Heart right ventricle (tissue), 16 donors: ENCODE measurements around the gene SHC1. TPM values are rescaled to one million over a fixed set of nuclear protein-coding genes. Genes with fewer than 3 reads are reported as not detected.

Experiments used
- ATAC-seq, 8 donors: fragments of 200-7000 bp; cut with Tn5 transposase; one replicate each; pipeline ENCODE4 v1.9.1; 2020; ENCODE audit warnings: mild to moderate bottlenecking in 8 of 8, moderate library complexity in 8 of 8, moderate number of reproducible peaks in 1 of 8
- DNase-seq, 2 donors: peaks; one replicate each; pipeline ENCODE4 v3.0.0-alpha.2; 2020
- H3K27ac ChIP-seq, 10 donors: fragments of 200-600 bp; sonication (generic) in 2 of 10; one replicate each; pipeline versions ENCODE4 v1.5.0 to v1.8.0; 2020 to 2022; ENCODE audit warnings: mild to moderate bottlenecking in 3 of 10
- H3K27me3 ChIP-seq, 7 donors: fragments of 200-600 bp; one replicate each; pipeline ENCODE4 v1.8.0; 2021 to 2022; ENCODE audit warnings: mild to moderate bottlenecking in 2 of 7
- H3K36me3 ChIP-seq, 9 donors: fragments of 200-600 bp; sonication (generic) in 1 of 9; one replicate each; pipeline versions ENCODE4 v1.5.0 to v1.8.0; 2020 to 2022; ENCODE audit warnings: mild to moderate bottlenecking in 2 of 9
- H3K4me1 ChIP-seq, 9 donors: fragments of 200-600 bp; sonication (generic) in 1 of 9; one replicate each; pipeline versions ENCODE4 v1.5.0 to v1.8.0; 2020 to 2022; ENCODE audit warnings: mild to moderate bottlenecking in 4 of 9
- H3K4me3 ChIP-seq, 10 donors: fragments of 200-600 bp; sonication (generic) in 2 of 10; one replicate each; pipeline versions ENCODE4 v1.5.0 to v1.8.0; 2020 to 2022; ENCODE audit warnings: mild to moderate bottlenecking in 7 of 10, moderate library complexity in 2 of 10
- H3K9me3 ChIP-seq, 11 donors: fragments of 200-600 bp in 10 of 11; sonication (generic) in 2 of 11; one replicate each; pipeline versions ENCODE4 v1.5.0 to v1.8.0; 2013 to 2022; ENCODE audit warnings: mild to moderate bottlenecking in 2 of 11, control low read depth in 1 of 11, moderate library complexity in 1 of 11
- WGBS, 2 donors: extraction: QIAGEN DNeasy Blood & Tissue Kit; methylation state at CpG; one replicate each; pipeline ENCODE4 v1.1.7; 2013; ENCODE audit warnings: inconsistent platforms in 1 of 2; 5-methylcytosine and 5-hydroxymethylcytosine counted together
- intact Hi-C, 10 donors: fragments of 100-400 bp; cut with DNase I; formaldehyde crosslinking; loops; one replicate each; pipeline versions ENCODE4 v1.11.1 to v1.14.2; 2022
- polyA plus RNA-seq, 2 donors: library from polyadenylated mRNA; stranded (reverse); fragments of 200-250 nt; gene quantifications; one replicate each; pipeline ENCODE4 v1.2.3, GENCODE V29; 2013
- total RNA-seq, 10 donors: library from RNA; stranded (reverse); fragmentation: NEBNext Ultra II Directional in 3 of 10; extraction: Animal tissue kit (Norgen Biotek cat#: 25700) in 3 of 10; gene quantifications; one replicate each; pipeline versions ENCODE4 v1.2.1 to v1.2.4, GENCODE V29; 2021 to 2023
- TF ChIP-seq, protein P1 (sequence below), 9 donors: fragments of 200-600 bp; sonication (generic) in 2 of 9; IDR thresholded peaks; one replicate each; pipeline versions ENCODE4 v1.5.0 to v1.8.0; 2021 to 2022; ENCODE audit warnings: antibody characterized with exemption in 9 of 9, mild to moderate bottlenecking in 5 of 9, moderate library complexity in 1 of 9
- donor health status: Arrhythmogenic right ventricular cardiomyopathy.
- donor health status: ischemic (EF 13 %, LVEDD 7.1; RV severe dilation, severe dysfunction).
- donor health status: healthy with polysubstance abuse.
- donor health status: DM: no; HTN: yes; CAD: no.
- donor health status: DM: no; HTN: no; CAD: no.
- donor health status: ischemic (EF 25% LVEDD 6.9; RV normal size, moderate dysfunction).
- donor health status: ischemic (EF 25% LVEDD 5.7; RV mildly dilated, moderate dysfunction).
- donor health status: healthy.
- donor health status: DM: yes; HTN: yes; CAD: no.
- donor health status: Ischemic cardiomyopathy.
- donor health status: ischemic (EF 35%, LVEDD 5.7; RV mildly dilated, moderate dysfunction).
- donor health status: nonischemic (EF 11% LVEDD 7.7; RV severe dilation, severe dysfunction).
- donor health status: DM: yes; HTN: yes; CAD: no.
- donor health status: PGD.
- donor health status: ischemic (EF 29% LVEDD 5.4; RV normal size, mild dysfunction).
- donor health status: nonischemic (EF 23%, LVEDD 6.1; RV moderate dilation, normal function).

SHC1 gene
- total and polyA plus RNA-seq, 12 donors: 35.6 to 95.7 (median 57.7) TPM

- Histone ChIP-seq H3K9me3 (no peaks in the 10 kb centered on the region), H3K27ac (peak within 1 kb of the TSS; percentile 87 to 99 (median 96)), H3K27me3 (no peaks in the 10 kb centered on the region), H3K36me3 (peaks cover 0 to 9% (median 0%) of the 10 kb centered on the region in 9 donors), H3K4me1 (peaks cover 7 to 43% (median 25%) of the 10 kb centered on the region in 9 donors), H3K4me3 (peak within 1 kb of the TSS; percentile 44 to 70 (median 64))
- TF ChIP-seq, protein P1, sequence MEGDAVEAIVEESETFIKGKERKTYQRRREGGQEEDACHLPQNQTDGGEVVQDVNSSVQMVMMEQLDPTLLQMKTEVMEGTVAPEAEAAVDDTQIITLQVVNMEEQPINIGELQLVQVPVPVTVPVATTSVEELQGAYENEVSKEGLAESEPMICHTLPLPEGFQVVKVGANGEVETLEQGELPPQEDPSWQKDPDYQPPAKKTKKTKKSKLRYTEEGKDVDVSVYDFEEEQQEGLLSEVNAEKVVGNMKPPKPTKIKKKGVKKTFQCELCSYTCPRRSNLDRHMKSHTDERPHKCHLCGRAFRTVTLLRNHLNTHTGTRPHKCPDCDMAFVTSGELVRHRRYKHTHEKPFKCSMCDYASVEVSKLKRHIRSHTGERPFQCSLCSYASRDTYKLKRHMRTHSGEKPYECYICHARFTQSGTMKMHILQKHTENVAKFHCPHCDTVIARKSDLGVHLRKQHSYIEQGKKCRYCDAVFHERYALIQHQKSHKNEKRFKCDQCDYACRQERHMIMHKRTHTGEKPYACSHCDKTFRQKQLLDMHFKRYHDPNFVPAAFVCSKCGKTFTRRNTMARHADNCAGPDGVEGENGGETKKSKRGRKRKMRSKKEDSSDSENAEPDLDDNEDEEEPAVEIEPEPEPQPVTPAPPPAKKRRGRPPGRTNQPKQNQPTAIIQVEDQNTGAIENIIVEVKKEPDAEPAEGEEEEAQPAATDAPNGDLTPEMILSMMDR (IDR thresholded peaks at IDR 0.05): peak in 8 of 9 donors; percentile 11 to 62 (median 36)
- DNase-seq (peak; percentile 92 to 98), ATAC-seq (peak; percentile 92 to 97 (median 96))
- intact Hi-C loops: loop anchor here in 5 of 10 donors (1.0 to 10.0 kb wide), 5 partner anchors 24 to 379 kb away; partner anchors contain the start of genes UBE2Q1 (in 3 of the 5) and CHRNB2 (in 1 of the 5)
- 1% methylated on average over 45 of the region's 45 CpGs for WGBS, 2 donors
These were observed 33.9 kb downstream of the SHC1 start, which contains the start of gene PMVK for GRCh38 chr1:154936555-154937084. PMVK (minus strand) TSS chr1:154936719; CDS start chr1:154936685, 34 bp downstream.

DNA sequence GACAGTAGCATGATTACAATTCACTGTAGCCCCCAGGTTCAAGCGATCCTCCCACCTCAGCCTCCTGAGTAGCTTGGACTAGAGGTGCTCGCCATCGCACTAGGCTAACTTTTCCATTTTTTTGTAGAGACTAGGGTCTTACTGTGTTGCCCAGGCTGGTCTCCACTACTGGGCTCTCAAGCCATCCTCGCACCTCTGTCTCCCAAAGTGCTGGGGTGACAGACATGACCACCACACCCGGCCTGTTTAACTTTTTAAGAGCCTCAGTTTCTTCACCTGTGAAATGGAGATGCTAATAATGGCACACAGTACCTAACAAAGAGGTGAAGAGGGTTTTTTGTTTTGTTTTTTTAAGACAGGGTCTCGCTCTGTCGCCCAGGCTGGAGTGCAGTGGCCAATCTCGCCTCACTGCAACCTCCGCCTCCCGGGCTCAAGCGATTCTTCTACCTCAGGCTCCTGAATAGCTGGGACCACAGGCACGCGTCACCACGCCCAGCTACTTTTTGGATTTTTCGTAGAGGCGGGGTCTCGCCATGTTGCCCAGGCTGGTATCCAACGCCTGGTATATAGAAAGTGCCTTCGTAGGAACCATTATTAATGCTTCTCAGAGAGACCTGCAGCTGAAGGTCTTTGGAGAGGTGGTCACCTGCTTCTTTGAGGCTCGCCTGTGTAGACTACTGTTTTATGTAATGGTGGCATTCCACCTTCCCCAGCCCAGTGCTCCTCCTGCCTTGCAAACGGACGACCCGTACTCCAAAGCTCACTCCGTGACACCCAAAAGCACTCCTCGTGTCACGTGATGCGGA is 34.6 kb downstream of the SHC1 start:
- H3K4me3 ChIP-seq: peak overlapping the region; percentile 44 to 70 (median 64)
- ATAC-seq (no peak), DNase-seq (no peak)
- TF ChIP-seq, protein P1 (IDR thresholded peaks at IDR 0.05): no peak
- peak overlapping the region; percentile 87 to 99 (median 96) for H3K27ac ChIP-seq
- WGBS, 2 donors: 43 to 44% methylated on average over 27 of the region's 27 CpGs
- H3K4me1 ChIP-seq: peaks cover 7 to 37% (median 22%) of the 10 kb centered on the region in 9 donors
- H3K9me3 ChIP-seq: no peaks in the 10 kb centered on the region
- peaks cover 0 to 16% (median 5%) of the 10 kb centered on the region in 9 donors for H3K36me3 ChIP-seq
- intact Hi-C loops: loop anchor here in 5 of 10 donors (1.0 to 10.0 kb wide), 5 partner anchors 24 to 379 kb away; partner anchors contain the start of genes UBE2Q1 (in 3 of the 5) and CHRNB2 (in 1 of the 5)
- H3K27me3 ChIP-seq: no peaks in the 10 kb centered on the region

DNA sequence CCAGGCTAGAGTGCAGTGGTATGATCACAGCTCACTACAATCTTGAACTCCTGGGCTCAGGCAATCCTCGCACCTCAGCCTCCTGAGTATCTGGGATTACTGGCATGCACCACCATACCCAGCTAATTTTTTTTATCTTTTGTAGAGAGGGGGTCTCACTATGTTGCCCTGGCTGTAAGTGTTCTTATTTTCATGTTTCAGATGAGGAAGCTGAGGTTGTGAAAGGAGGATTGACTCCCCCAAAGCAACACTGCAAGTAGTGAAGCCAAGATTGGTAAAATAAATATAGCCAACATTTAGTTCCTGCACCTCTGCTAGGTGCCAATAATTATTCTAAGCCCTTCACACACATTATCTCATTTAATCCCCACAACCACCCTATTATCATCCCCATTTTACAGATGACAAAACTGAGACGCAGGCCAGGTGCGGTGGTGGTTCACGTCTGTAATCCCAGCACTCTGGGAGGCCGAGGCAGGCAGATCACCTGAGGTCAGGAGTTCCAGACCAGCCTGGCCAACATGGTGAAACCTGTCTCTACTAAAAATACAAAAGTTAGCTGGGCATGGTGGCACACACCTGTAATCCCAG is 36.1 kb downstream of the SHC1 start:
- intact Hi-C loops: loop anchor here in 1 of 10 donors (10.0 kb wide), 1 partner anchor 370 kb away; the partner anchor contains the start of gene CHRNB2
- no peak for DNase-seq
- 96 to 97% methylated on average over 5 of the region's 5 CpGs for WGBS, 2 donors

More for the DNA sequence above, 36.1 kb downstream of the SHC1 start:
- Histone ChIP-seq H3K27me3 (no peaks in the 10 kb centered on the region), H3K36me3 (peaks cover 0 to 27% (median 8%) of the 10 kb centered on the region in 9 donors), H3K27ac (no peak overlapping the region), H3K4me3 (no peak overlapping the region), H3K4me1 (peaks cover 7 to 27% (median 21%) of the 10 kb centered on the region in 9 donors), H3K9me3 (no peaks in the 10 kb centered on the region)
- TF ChIP-seq, protein P1 (IDR thresholded peaks at IDR 0.05): no peak
- no peak for ATAC-seq
